ENCODE data around the gene FAM171A1. TPM values are rescaled to one million over a fixed set of nuclear protein-coding genes. Genes with fewer than 3 reads are reported as not detected.
"Not testable (repeated sequence)": the region's sequence is repeated elsewhere in the genome, so short reads cannot be mapped to it uniquely, and the experiment has no call there.

FAM171A1 gene
- total RNA-seq, 1 donor from 2014 or later = 28.2 TPM

DNA sequence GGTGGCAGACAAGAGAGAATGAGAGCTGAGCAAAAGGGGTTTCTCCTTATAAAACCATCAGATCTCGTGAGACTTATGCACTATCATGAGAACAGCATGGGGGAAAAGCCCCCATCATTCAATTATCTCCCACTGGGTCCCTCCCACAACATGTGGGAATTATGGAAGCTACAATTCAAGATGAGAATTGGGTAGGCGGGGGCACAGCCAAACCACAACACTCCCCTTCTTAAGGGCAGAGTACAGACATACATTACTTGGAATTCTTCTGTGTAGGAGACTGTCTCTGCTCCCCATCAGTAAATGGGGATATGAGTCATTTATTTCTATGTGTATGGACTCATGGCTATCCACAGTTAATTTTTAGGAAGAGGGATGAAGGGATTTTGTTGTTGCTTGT lies 31.2 kb downstream of the FAM171A1 start:
- H3K9me3 ChIP-seq (ENCODE audit: low read depth) = no peaks in the 10 kb centered on the region
- peaks cover 3% of the 10 kb centered on the region for H3K36me3 Mint-ChIP-seq
- peaks cover 18% of the 10 kb centered on the region for H4K20me1 ChIP-seq (ENCODE audit: low read depth)
- no peak overlapping the region for H3K4me3 Mint-ChIP-seq
- no peaks in the 10 kb centered on the region for H3K9me3 Mint-ChIP-seq
- peaks cover 10% of the 10 kb centered on the region for H3K79me2 ChIP-seq (ENCODE audit: low read depth)
- no peaks in the 10 kb centered on the region for H3K27me3 ChIP-seq
- H3K27ac ChIP-seq = no peak overlapping the region
- no peak overlapping the region for H2AFZ ChIP-seq (replicated peaks)
- H3K4me1 Mint-ChIP-seq = peaks cover 11% of the 10 kb centered on the region
- H3K27ac Mint-ChIP-seq = no peak overlapping the region
- no peak overlapping the region for H3K4me3 ChIP-seq
- peaks cover 5% of the 10 kb centered on the region for H3K4me1 ChIP-seq
- H3K4me2 ChIP-seq = no peak overlapping the region
- DNase-seq (ENCODE audit: low spot score) = no peak
- H3F3A ChIP-seq (ENCODE audit: low read depth) = no peaks in the 10 kb centered on the region
- H3K36me3 ChIP-seq = no peaks in the 10 kb centered on the region
- TF ChIP-seq, protein P1, sequence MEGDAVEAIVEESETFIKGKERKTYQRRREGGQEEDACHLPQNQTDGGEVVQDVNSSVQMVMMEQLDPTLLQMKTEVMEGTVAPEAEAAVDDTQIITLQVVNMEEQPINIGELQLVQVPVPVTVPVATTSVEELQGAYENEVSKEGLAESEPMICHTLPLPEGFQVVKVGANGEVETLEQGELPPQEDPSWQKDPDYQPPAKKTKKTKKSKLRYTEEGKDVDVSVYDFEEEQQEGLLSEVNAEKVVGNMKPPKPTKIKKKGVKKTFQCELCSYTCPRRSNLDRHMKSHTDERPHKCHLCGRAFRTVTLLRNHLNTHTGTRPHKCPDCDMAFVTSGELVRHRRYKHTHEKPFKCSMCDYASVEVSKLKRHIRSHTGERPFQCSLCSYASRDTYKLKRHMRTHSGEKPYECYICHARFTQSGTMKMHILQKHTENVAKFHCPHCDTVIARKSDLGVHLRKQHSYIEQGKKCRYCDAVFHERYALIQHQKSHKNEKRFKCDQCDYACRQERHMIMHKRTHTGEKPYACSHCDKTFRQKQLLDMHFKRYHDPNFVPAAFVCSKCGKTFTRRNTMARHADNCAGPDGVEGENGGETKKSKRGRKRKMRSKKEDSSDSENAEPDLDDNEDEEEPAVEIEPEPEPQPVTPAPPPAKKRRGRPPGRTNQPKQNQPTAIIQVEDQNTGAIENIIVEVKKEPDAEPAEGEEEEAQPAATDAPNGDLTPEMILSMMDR (IDR thresholded peaks at IDR 0.05) = no peak
- TF ChIP-seq EZH2 (IDR thresholded peaks at IDR 0.05) (no peak), EZH2phosphoT487 (IDR thresholded peaks at IDR 0.05) (no peak)
- H3K9ac ChIP-seq = no peak overlapping the region
- H3K27me3 Mint-ChIP-seq (ENCODE audit: insufficient read depth, low read depth) = no peaks in the 10 kb centered on the region

DNA sequence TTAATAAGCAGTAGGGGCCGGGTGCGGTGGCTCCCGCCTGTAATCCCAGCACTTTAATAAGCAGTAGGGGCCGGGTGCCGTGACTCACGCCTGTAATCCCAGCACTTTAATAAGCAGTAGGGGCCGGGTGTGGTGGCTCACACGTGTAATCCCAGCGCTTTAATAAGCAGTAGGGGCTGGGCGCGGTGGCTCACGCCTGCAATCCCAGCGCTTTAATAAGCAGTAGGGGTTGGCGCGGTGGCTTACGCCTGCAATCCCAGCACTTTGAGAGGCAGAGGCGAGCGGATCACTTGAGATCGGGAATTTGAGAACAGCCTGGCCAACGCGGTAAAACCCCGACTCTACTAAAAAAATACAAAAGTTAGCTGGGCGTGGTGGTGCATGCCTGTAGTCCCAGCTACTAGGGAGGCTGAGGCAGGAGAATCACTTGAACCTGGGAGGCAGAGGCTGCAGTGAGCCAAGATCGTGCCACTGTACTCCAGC lies 33.6 kb downstream of the FAM171A1 start:
- not testable (repeated sequence) for H3K79me2 ChIP-seq (ENCODE audit: low read depth)

DNA sequence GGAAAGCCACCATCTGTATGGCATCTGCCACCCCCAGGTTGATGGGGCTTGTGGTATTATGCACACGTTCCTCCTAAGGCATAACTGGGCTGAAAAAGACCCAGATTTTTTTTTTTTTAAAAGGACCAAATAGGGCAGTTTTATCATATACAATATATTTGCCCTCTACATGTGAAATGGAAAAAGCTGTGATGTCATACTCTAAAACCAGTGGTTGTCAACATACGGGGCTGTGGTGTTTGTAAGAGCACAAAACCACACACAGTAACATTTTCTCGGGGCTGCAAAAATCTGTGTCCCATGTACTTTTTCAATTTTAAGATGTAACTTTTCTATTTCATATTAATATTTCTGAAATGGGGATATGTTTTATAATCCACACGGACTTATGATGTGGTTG lies 34.9 kb downstream of the FAM171A1 start:
- no peak overlapping the region for H3K27ac Mint-ChIP-seq
- peaks cover 2% of the 10 kb centered on the region for H3K27me3 Mint-ChIP-seq (ENCODE audit: insufficient read depth, low read depth)
- H3F3A ChIP-seq (ENCODE audit: low read depth) = no peaks in the 10 kb centered on the region
- peaks cover 14% of the 10 kb centered on the region for H4K20me1 ChIP-seq (ENCODE audit: low read depth)
- no peak overlapping the region for H2AFZ ChIP-seq (replicated peaks)
- no peak for TF ChIP-seq EZH2 (IDR thresholded peaks at IDR 0.05)
- TF ChIP-seq, protein P1 (IDR thresholded peaks at IDR 0.05) = no peak
- no peak for TF ChIP-seq EZH2phosphoT487 (IDR thresholded peaks at IDR 0.05)
- H3K79me2 ChIP-seq (ENCODE audit: low read depth) = no peaks in the 10 kb centered on the region
- H3K9me3 Mint-ChIP-seq = no peaks in the 10 kb centered on the region
- DNase-seq (ENCODE audit: low spot score) = no peak
- H3K27me3 ChIP-seq = no peaks in the 10 kb centered on the region
- no peak overlapping the region for H3K4me3 Mint-ChIP-seq
- H3K4me1 Mint-ChIP-seq = peaks cover 9% of the 10 kb centered on the region
- no peak overlapping the region for H3K4me2 ChIP-seq
- no peaks in the 10 kb centered on the region for H3K9me3 ChIP-seq (ENCODE audit: low read depth)
- H3K27ac ChIP-seq = no peak overlapping the region
- peaks cover 5% of the 10 kb centered on the region for H3K36me3 Mint-ChIP-seq
- H3K4me1 ChIP-seq = no peaks in the 10 kb centered on the region
- no peak overlapping the region for H3K9ac ChIP-seq
- H3K36me3 ChIP-seq = no peaks in the 10 kb centered on the region
- no peak overlapping the region for H3K4me3 ChIP-seq

More for the DNA sequence above, 33.6 kb downstream of the FAM171A1 start:
- H3K27ac Mint-ChIP-seq; H3F3A ChIP-seq (ENCODE audit: low read depth); H3K4me2 ChIP-seq; H3K9ac ChIP-seq; H3K4me3 ChIP-seq; H3K27me3 Mint-ChIP-seq (ENCODE audit: insufficient read depth, low read depth); H3K27ac ChIP-seq; H3K4me3 Mint-ChIP-seq; H3K36me3 ChIP-seq; H2AFZ ChIP-seq (replicated peaks); DNase-seq (ENCODE audit: low spot score); H3K9me3 ChIP-seq (ENCODE audit: low read depth); H3K4me1 ChIP-seq; H3K9me3 Mint-ChIP-seq; H3K4me1 Mint-ChIP-seq; H3K27me3 ChIP-seq; H3K36me3 Mint-ChIP-seq: not testable (repeated sequence)
- peaks cover 20% of the 10 kb centered on the region for H4K20me1 ChIP-seq (ENCODE audit: low read depth)

DNA sequence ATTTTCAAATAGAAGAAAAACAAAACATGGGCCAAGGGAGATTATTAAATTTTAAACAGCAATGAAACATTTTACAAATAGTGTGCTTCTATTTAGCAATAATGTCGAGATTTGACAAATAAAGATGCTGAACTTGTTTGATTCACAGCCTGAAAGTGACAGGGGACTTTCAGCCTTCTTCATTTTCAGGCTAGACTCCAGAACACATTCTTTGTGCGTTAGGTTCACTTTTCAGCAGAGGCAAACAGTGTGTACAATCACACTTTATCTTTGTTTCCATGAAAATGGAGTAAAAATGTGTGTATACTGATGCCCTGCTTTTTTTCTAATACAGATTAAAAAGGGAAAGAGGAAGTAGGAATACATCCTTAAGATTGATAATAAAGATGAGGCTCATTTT lies 35.6 kb downstream of the FAM171A1 start:
- DNase-seq (ENCODE audit: low spot score) = no peak
- Mint-ChIP-seq H3K36me3 (peaks cover 5% of the 10 kb centered on the region), H3K9me3 (no peaks in the 10 kb centered on the region), H3K4me1 (peaks cover 10% of the 10 kb centered on the region), H3K27ac (no peak overlapping the region), H3K4me3 (no peak overlapping the region), H3K27me3 (ENCODE audit: insufficient read depth, low read depth) (peaks cover 2% of the 10 kb centered on the region)
- no peak overlapping the region for H2AFZ ChIP-seq (replicated peaks)
- no peaks in the 10 kb centered on the region for H3K36me3 ChIP-seq
- H3K9ac ChIP-seq = no peak overlapping the region
- H3K4me2 ChIP-seq = no peak overlapping the region
- no peaks in the 10 kb centered on the region for H3K4me1 ChIP-seq
- no peaks in the 10 kb centered on the region for H3K27me3 ChIP-seq
- H3F3A ChIP-seq (ENCODE audit: low read depth) = no peaks in the 10 kb centered on the region
- peaks cover 14% of the 10 kb centered on the region for H4K20me1 ChIP-seq (ENCODE audit: low read depth)
- no peak overlapping the region for H3K4me3 ChIP-seq
- no peak overlapping the region for H3K27ac ChIP-seq
- TF ChIP-seq, protein P1 (IDR thresholded peaks at IDR 0.05) = no peak
- no peak for TF ChIP-seq EZH2phosphoT487 (IDR thresholded peaks at IDR 0.05)
- TF ChIP-seq EZH2 (IDR thresholded peaks at IDR 0.05) = no peak
- H3K9me3 ChIP-seq (ENCODE audit: low read depth) = no peaks in the 10 kb centered on the region
- H3K79me2 ChIP-seq (ENCODE audit: low read depth) = no peaks in the 10 kb centered on the region
